Naive B cell (primary cell): Measurements from ENCODE around the gene GOLGA6A. TPM values are rescaled to one million over a fixed set of nuclear protein-coding genes. Genes with fewer than 3 reads are reported as not detected.

Experiments used
- ATAC-seq, 2 donors: fragments of 150-1000 bp; cut with Tn5 transposase; 2 replicates each; pipeline ENCODE4 v1.10.0; 2021; ENCODE audit warnings: low read depth in 2 of 2, mild to moderate bottlenecking in 2 of 2, moderate library complexity in 2 of 2
- DNase-seq: peaks from one replicate; pipeline ENCODE4 v3.0.0; 2022
- H3K27ac Mint-ChIP-seq, 6 donors: one replicate each; pipeline ENCODE4 v1.8.0; 2020 to 2022; ENCODE audit warnings: mild to moderate bottlenecking in 6 of 6, mixed read lengths in 6 of 6, moderate library complexity in 5 of 6, inconsistent platforms in 2 of 6
- H3K27me3 Mint-ChIP-seq, 3 donors: one replicate each; pipeline ENCODE4 v1.8.0; 2021 to 2022; ENCODE audit warnings: mixed read lengths in 3 of 3, mild to moderate bottlenecking in 1 of 3
- H3K36me3 Mint-ChIP-seq, 2 donors: one replicate each; pipeline ENCODE4 v1.8.0; 2020 to 2022; ENCODE audit warnings: mixed read lengths in 2 of 2, inconsistent platforms in 1 of 2, mild to moderate bottlenecking in 1 of 2
- H3K4me1 Mint-ChIP-seq, 3 donors: one replicate each; pipeline ENCODE4 v1.8.0; 2020 to 2022; ENCODE audit warnings: mixed read lengths in 3 of 3, inconsistent platforms in 1 of 3, mild to moderate bottlenecking in 1 of 3, moderate library complexity in 1 of 3
- H3K4me3 Mint-ChIP-seq, 8 donors: one replicate each; pipeline ENCODE4 v1.8.0; 2020 to 2022; ENCODE audit warnings: mild to moderate bottlenecking in 8 of 8, mixed read lengths in 8 of 8, moderate library complexity in 8 of 8, inconsistent platforms in 2 of 8
- H3K9me3 Mint-ChIP-seq, 7 donors: one replicate each; pipeline ENCODE4 v1.8.0; 2020 to 2022; ENCODE audit warnings: mixed read lengths in 7 of 7, mild to moderate bottlenecking in 5 of 7, inconsistent platforms in 2 of 7, moderate library complexity in 1 of 7
- polyA plus RNA-seq, 6 donors: library from polyadenylated mRNA; unstranded; fragments of 300-500 nt; fragmentation: Illumina TruSeq; gene quantifications; one replicate each; pipeline ENCODE4 v1.2.3, GENCODE V29; 2021; ENCODE audit warnings: low read depth in 6 of 6

The GOLGA6A gene
- polyA plus RNA-seq, 6 donors from 2014 or later, result 0.09 TPM; not detected in 5

DNA sequence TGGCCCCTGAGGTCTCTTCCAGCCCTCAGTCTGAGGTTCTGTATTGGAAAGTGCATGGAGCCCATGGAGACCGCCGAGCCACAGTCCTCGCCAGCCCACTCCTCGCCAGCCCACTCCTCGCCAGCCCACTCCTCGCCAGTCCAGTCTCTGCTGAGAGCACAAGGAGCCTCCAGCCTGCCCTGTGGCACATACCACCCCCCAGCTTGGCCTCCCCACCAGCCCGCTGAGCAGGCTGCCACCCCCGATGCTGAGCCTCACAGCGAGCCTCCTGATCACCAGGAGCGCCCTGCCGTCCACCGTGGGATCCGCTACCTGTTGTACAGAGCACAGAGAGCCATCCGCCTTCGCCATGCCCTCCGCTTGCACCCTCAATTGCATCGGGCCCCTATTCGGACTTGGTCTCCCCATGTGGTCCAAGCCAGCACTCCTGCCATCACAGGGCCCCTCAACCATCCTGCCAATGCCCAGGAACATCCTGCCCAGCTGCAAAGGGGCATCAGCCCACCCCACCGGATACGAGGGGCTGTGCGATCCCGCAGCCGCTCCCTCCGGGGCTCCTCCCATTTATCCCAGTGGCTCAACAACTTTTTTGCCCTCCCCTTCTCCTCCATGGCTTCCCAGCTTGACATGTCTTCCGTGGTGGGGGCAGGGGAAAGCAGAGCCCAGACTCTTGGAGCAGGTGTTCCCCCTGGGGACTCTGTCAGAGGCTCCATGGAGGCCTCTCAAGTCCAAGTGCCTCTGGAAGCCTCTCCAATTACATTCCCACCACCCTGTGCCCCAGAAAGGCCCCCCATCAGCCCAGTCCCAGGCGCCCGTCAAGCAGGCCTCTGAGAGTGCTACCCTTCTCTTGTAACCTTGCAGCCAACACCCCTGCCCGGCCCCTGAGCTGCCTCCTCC lies 47.0 kb downstream of the GOLGA6A start:
- DNase-seq, result no peak
- H3K9me3 Mint-ChIP-seq, result no peaks in the 10 kb centered on the region
- no peaks in the 10 kb centered on the region for H3K27me3 Mint-ChIP-seq
- peaks cover 0 to 23% (median 12%) of the 10 kb centered on the region in 3 donors for H3K4me1 Mint-ChIP-seq
- no peak overlapping the region for H3K4me3 Mint-ChIP-seq
- peaks cover 0 to 37% of the 10 kb centered on the region in 2 donors for H3K36me3 Mint-ChIP-seq
- H3K27ac Mint-ChIP-seq, result peak overlapping the region in 1 of 6 donors; percentile 51
- no peak for ATAC-seq

DNA sequence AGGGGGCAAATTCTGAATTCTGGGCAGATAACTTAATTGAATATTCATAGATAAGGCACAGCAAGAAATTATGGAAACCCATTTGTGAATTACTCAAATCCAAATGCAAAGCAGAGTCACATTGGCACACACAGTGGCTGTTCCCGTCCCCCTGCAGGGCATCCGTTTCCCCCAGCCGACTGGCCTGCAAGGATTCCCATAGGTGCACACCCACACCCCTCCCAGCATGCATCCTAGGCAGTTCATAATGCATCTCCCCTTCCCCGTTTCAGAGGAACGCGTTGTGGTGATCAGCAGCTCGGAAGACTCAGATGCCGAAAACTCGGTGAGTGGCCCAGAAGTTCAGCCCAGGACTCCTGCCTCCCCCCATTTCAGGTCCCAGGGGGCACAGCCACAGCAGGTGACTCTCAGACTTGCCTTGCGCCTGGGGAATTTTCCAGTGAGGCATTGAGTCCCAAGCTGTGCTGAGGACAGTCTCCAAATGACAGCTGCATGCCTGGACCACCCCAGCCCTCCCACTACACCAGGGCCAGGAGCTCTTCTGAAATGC lies 48.1 kb downstream of the GOLGA6A start:
- no peak for ATAC-seq
- H3K4me1 Mint-ChIP-seq, result peaks cover 0 to 23% (median 12%) of the 10 kb centered on the region in 3 donors
- no peak overlapping the region for H3K27ac Mint-ChIP-seq
- H3K36me3 Mint-ChIP-seq, result peaks cover 0 to 37% of the 10 kb centered on the region in 2 donors
- no peak overlapping the region for H3K4me3 Mint-ChIP-seq
- no peak for DNase-seq
- H3K27me3 Mint-ChIP-seq, result no peaks in the 10 kb centered on the region
- H3K9me3 Mint-ChIP-seq, result no peaks in the 10 kb centered on the region

DNA sequence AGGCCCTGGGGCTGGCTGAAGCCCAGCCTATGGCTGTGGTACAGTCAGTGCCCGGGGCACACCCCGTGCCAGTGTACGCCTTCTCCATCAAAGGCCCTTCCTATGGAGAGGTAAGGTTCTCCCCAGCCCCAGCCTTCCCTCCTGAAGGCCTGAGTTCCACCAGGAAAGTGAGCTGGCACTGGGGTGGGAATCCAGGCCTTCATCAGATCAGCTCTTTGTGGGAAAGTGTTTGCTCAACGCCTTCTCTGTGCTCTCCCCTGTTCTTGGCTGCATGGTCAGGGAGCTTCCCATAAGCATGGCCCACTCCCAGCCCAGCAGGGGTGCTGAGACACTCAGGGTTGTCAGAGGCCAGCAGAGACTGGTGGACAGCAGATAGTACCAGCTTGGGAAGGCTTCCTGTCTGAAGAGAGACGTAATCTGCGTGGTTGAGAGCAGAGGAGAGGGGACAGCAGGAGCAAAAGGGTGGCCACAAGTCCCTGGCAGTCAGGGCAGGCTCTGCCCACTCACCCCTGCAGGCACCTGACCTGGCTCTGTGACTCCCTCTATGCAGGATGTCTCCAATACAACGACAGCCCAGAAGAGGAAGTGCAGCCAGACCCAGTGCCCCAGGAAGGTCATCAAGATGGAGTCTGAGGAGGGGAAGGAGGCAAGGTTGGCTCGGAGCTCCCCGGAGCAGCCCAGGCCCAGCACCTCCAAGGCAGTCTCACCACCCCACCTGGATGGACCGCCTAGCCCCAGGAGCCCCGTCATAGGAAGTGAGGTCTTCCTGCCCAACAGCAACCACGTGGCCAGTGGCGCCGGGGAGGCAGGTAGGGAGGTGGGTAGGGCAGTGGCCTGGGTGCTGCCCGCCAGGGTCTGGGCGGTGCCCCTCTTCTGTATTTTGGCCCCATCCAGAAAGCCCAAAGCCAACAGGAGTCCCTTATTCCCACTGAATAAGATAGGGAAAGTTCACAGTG lies 49.5 kb downstream of the GOLGA6A start:
- no peak overlapping the region for H3K4me3 Mint-ChIP-seq

DNA sequence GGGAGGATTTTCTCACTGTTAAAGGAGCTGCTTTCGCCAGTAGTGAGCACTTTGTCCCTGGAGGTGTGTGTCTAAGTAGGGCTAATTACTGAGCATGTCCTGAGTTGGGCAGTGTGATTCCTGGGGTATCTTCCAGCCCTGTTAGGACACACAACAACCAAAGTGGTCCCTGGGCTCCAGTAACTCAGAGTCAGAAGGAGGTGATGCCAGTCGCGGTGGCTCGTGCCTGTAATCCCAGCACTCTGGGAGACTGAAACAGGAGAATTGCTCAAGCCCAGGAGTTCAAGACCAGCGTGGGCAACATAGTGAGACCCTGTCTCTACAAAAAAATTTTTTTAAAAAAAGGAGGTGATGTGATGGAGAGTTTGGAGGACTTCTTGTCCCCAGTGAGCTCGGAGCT lies 50.3 kb downstream of the GOLGA6A start:
- ATAC-seq (no peak), DNase-seq (no peak)
- Mint-ChIP-seq H3K36me3 (peaks cover 0 to 19% of the 10 kb centered on the region in 2 donors), H3K4me1 (peaks cover 0 to 10% (median 7%) of the 10 kb centered on the region in 3 donors), H3K4me3 (no peak overlapping the region), H3K27me3 (no peaks in the 10 kb centered on the region), H3K27ac (peak overlapping the region in 2 of 6 donors; percentile 76 to 82), H3K9me3 (no peaks in the 10 kb centered on the region)

More for the DNA sequence above, 49.5 kb downstream of the GOLGA6A start:
- no peaks in the 10 kb centered on the region for H3K9me3 Mint-ChIP-seq
- H3K4me1 Mint-ChIP-seq, result peaks cover 0 to 16% (median 12%) of the 10 kb centered on the region in 3 donors
- peak overlapping the region in 1 of 6 donors; percentile 57 for H3K27ac Mint-ChIP-seq
- no peaks in the 10 kb centered on the region for H3K27me3 Mint-ChIP-seq
- H3K36me3 Mint-ChIP-seq, result peaks cover 0 to 27% of the 10 kb centered on the region in 2 donors
- ATAC-seq (no peak), DNase-seq (no peak)

DNA sequence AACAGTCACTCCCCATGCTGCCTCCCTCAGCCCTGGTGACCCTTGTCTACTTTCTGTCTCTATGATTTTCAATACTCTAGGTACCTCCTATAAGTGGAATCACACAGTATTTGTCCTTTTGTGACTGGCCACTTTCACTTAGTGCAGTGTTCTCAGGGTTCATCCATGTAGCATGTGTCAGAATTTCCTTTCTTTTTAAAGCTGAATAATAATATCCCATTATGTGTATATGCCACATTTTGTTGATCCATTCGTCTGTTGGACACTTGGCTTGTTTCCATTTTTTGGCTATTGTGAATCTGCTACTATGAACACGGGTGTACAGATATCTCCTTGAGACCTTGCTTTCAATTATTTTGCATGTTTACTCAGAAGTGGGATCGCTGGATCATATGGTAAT lies 53.7 kb downstream of the GOLGA6A start:
- peaks cover 2 to 8% (median 8%) of the 10 kb centered on the region in 3 donors for H3K4me1 Mint-ChIP-seq
- DNase-seq, result no peak

DNA sequence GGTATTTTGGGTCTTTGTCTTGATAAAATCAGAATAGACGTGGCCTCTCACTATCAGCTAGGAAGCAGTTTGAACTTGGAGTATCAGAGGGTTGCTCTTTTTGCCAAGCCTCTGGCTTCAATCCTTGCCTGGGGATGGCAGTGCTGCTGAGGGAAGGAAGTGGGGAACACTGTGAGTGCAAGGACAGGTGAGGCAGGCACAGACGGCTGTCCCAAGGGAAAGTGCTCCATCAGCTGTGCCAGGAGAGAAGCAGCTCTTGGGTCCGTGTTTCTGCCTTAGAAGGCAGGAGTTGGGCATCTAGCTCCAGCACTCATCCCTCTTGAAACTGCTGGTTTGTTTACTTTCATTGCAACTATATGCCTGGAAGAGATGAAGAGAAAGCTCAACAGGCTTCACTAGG lies 54.7 kb downstream of the GOLGA6A start:
- no peak for DNase-seq
- peak overlapping the region in 3 of 6 donors; percentile 35 to 59 (median 54) for H3K27ac Mint-ChIP-seq
- ATAC-seq, result no peak
- H3K36me3 Mint-ChIP-seq, result peaks cover 0 to 15% of the 10 kb centered on the region in 2 donors
- H3K27me3 Mint-ChIP-seq, result no peaks in the 10 kb centered on the region
- no peaks in the 10 kb centered on the region for H3K9me3 Mint-ChIP-seq
- H3K4me3 Mint-ChIP-seq, result no peak overlapping the region
- peaks cover 5 to 8% (median 8%) of the 10 kb centered on the region in 3 donors for H3K4me1 Mint-ChIP-seq

More for the DNA sequence above, 53.7 kb downstream of the GOLGA6A start:
- Mint-ChIP-seq H3K9me3 (no peaks in the 10 kb centered on the region), H3K4me3 (no peak overlapping the region), H3K27me3 (no peaks in the 10 kb centered on the region), H3K27ac (peak overlapping the region in 1 of 6 donors; percentile 23), H3K36me3 (peaks cover 0 to 13% of the 10 kb centered on the region in 2 donors)
- no peak for ATAC-seq

DNA sequence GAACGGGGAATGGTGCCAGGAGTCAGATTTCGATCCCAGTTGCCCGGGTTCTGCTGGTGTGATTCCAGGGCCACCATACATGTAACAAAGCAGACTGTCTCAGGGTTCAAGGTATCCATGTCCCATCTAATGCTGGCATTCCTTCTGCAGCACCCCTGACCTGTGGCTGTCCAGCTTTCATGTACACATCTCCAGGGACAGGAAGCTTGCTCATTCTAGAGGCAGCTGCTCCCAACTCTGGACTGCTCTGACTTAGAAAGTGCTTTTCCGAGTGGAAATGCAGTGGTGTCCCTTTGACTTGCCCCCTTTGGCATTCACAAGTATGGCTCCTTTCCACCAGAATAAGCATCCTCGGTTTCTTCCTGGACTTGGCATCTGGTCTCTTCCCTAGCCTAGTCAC lies 56.9 kb downstream of the GOLGA6A start:
- Mint-ChIP-seq H3K27ac (no peak overlapping the region), H3K36me3 (peaks cover 5 to 23% of the 10 kb centered on the region in 2 donors)

DNA sequence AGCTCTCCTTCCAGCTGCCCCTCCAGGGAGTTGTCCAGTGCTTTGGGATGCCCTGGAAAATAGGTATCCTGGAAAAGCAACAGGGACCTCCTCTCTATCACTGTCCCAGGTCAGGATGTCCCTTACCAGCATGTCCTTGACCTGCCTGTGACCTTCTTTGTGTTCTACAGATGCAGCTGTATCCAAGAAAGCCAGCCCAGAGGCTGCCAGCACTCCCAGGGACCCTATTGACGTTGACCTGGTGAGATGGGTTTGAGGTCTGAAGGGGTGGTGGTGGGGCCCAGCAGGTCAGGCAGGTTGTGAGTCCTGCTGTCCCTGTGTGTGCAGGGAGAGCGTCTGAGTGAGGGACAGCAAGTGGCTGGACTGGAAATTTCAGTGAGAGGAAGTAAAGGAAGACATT lies 57.7 kb downstream of the GOLGA6A start:
- H3K4me1 Mint-ChIP-seq, result peaks cover 10 to 15% (median 15%) of the 10 kb centered on the region in 3 donors
- H3K27ac Mint-ChIP-seq, result no peak overlapping the region
- DNase-seq (no peak), ATAC-seq (no peak)
- no peak overlapping the region for H3K4me3 Mint-ChIP-seq
- H3K27me3 Mint-ChIP-seq, result no peaks in the 10 kb centered on the region
- peaks cover 5 to 23% of the 10 kb centered on the region in 2 donors for H3K36me3 Mint-ChIP-seq
- no peaks in the 10 kb centered on the region for H3K9me3 Mint-ChIP-seq

More for the DNA sequence above, 56.9 kb downstream of the GOLGA6A start:
- no peak for DNase-seq
- Mint-ChIP-seq H3K4me3 (no peak overlapping the region), H3K9me3 (no peaks in the 10 kb centered on the region), H3K4me1 (peaks cover 7 to 14% (median 13%) of the 10 kb centered on the region in 3 donors), H3K27me3 (no peaks in the 10 kb centered on the region)
- no peak for ATAC-seq

DNA sequence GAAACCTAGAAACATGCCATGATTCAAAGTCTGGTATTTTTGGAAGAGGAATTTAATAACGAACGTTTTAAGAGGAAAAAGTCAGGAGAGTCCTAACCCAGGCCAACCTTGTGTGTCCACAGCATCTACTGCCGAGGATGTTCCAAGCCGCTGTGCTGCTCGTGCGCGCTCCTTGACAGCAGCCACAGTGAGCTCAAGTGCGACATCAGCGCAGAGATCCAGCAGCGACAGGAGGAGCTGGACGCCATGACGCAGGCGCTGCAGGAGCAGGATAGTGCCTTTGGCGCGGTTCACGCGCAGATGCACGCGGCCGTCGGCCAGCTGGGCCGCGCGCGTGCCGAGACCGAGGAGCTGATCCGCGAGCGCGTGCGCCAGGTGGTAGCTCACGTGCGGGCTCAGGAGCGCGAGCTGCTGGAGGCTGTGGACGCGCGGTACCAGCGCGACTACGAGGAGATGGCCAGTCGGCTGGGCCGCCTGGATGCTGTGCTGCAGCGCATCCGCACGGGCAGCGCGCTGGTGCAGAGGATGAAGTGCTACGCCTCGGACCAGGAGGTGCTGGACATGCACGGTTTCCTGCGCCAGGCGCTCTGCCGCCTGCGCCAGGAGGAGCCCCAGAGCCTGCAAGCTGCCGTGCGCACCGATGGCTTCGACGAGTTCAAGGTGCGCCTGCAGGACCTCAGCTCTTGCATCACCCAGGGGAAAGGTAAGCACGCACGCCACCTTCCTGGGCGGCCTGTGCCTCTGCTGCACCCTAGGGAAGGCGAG lies 59.5 kb downstream of the GOLGA6A start:
- ATAC-seq, result no peak
- Mint-ChIP-seq H3K4me3 (no peak overlapping the region), H3K27me3 (no peaks in the 10 kb centered on the region), H3K27ac (peak overlapping the region in 2 of 6 donors; percentile 33 to 48), H3K9me3 (no peaks in the 10 kb centered on the region), H3K36me3 (peaks cover 5 to 23% of the 10 kb centered on the region in 2 donors), H3K4me1 (peaks cover 15 to 16% (median 16%) of the 10 kb centered on the region in 3 donors)
- DNase-seq, result no peak

Other genes with a start within 250 kb of the GOLGA6A start
- not detected for gene TBC1D21, start 209.0 kb downstream of the GOLGA6A start, polyA plus RNA-seq
- gene LOXL1, start 156.1 kb downstream of the GOLGA6A start, polyA plus RNA-seq, result under 1 TPM in 2 of 6 donors, not detected in 4; 0.19 to 0.48 TPM
- 10 to 100 TPM in 3 of 6 donors, 1 to 10 TPM in 3; 8.6 to 18.4 (median 9.9) TPM for gene STOML1, start 90.3 kb downstream of the GOLGA6A start, polyA plus RNA-seq
- 10 to 100 TPM in 5 of 6 donors, 1 to 10 TPM in 1; 6.4 to 39.8 (median 18.9) TPM for gene PML, start 87.8 kb downstream of the GOLGA6A start, polyA plus RNA-seq
- gene ISLR2, start 48.0 kb upstream of the GOLGA6A start, polyA plus RNA-seq, result not detected
- not detected for gene ISLR, start 91.2 kb upstream of the GOLGA6A start, polyA plus RNA-seq
- not detected for gene STRA6, start 120.2 kb upstream of the GOLGA6A start, polyA plus RNA-seq
- not detected for gene CCDC33, start 153.8 kb upstream of the GOLGA6A start, polyA plus RNA-seq